CD14-positive monocyte (primary cell): Measurements from ENCODE around the gene CDC73. TPM values are rescaled to one million over a fixed set of nuclear protein-coding genes. Genes with fewer than 3 reads are reported as not detected.

Experiments used
- DNase-seq, 3 donors: peaks; one replicate each; pipeline ENCODE4 v3.0.0-alpha.2; 2011 to 2022
- H2AFZ ChIP-seq: 2 replicates; pipeline ENCODE4 v1.6.0; 2012; ENCODE audit warnings: mild to moderate bottlenecking, low read depth, low read length, inconsistent platforms; ENCODE audit not compliant: insufficient read depth, poor library complexity, severe bottlenecking
- H3K27ac ChIP-seq, 2 donors: 1 replicate in 1 of 2; 2 replicates in 1 of 2; pipeline ENCODE4 v1.5.1; 2012 to 2013; ENCODE audit warnings: low read length in 2 of 2, control low read depth in 1 of 2, inconsistent platforms in 1 of 2, low read depth in 1 of 2, mild to moderate bottlenecking in 1 of 2
- H3K27me3 ChIP-seq, 2 donors: one replicate each; pipeline versions ENCODE4 v1.6.0 to v1.6.1; 2011 to 2013; ENCODE audit warnings: low read length in 2 of 2; ENCODE audit not compliant: control insufficient read depth in 2 of 2, insufficient read depth in 2 of 2
- H3K36me3 ChIP-seq, 2 donors: replicated peaks in 1 of 2; 1 replicate in 1 of 2; 2 replicates in 1 of 2; pipeline versions ENCODE4 v1.5.1 to v1.6.1; 2012 to 2013; ENCODE audit warnings: low read length in 2 of 2, control low read depth in 1 of 2, inconsistent platforms in 1 of 2, mild to moderate bottlenecking in 1 of 2; ENCODE audit not compliant: insufficient read depth in 2 of 2, control insufficient read depth in 1 of 2
- H3K4me1 ChIP-seq, 2 donors: 1 replicate in 1 of 2; 2 replicates in 1 of 2; pipeline versions ENCODE4 v1.5.1 to v1.6.1; 2012 to 2013; ENCODE audit warnings: low read length in 2 of 2, control low read depth in 1 of 2, inconsistent platforms in 1 of 2, mild to moderate bottlenecking in 1 of 2, moderate library complexity in 1 of 2; ENCODE audit not compliant: insufficient read depth in 2 of 2, control insufficient read depth in 1 of 2
- H3K4me2 ChIP-seq: replicated peaks from 2 replicates; pipeline ENCODE3; 2012; ENCODE audit warnings: low read length, moderate library complexity, mild to moderate bottlenecking; ENCODE audit not compliant: poor library complexity, severe bottlenecking; ENCODE audit errors: extremely low read depth
- H3K4me3 ChIP-seq, 3 experiments: fragments of 200-600 bp in 1 of 3; sonication (generic) in 1 of 3; replicated peaks in 1 of 3; 1 replicate in 2 of 3; 2 replicates in 1 of 3; pipeline ENCODE4 v1.5.1; 2011 to 2013; ENCODE audit warnings: low read length in 3 of 3, mild to moderate bottlenecking in 3 of 3, control low read depth in 2 of 3, low read depth in 2 of 3, inconsistent platforms in 1 of 3, moderate library complexity in 1 of 3
- H3K79me2 ChIP-seq: 2 replicates; pipeline ENCODE4 v1.6.0; 2012; ENCODE audit warnings: mild to moderate bottlenecking, control low read depth, inconsistent platforms, low read length, moderate library complexity; ENCODE audit not compliant: insufficient read depth
- H3K9ac ChIP-seq: 2 replicates; pipeline ENCODE4 v1.6.0; 2017; ENCODE audit warnings: low read length, mild to moderate bottlenecking; ENCODE audit not compliant: insufficient read depth, poor library complexity, severe bottlenecking
- H3K9me3 ChIP-seq, 2 donors: replicated peaks in 1 of 2; 1 replicate in 1 of 2; 2 replicates in 1 of 2; pipeline versions ENCODE4 v1.5.1 to v1.6.1; 2012 to 2013; ENCODE audit warnings: low read length in 2 of 2, control low read depth in 1 of 2; ENCODE audit not compliant: control insufficient read depth in 1 of 2, insufficient read depth in 1 of 2
- H4K20me1 ChIP-seq: 2 replicates; pipeline ENCODE4 v1.6.0; 2012; ENCODE audit warnings: mild to moderate bottlenecking, low read length, control low read depth, moderate library complexity; ENCODE audit not compliant: insufficient read depth
- H3K27ac Mint-ChIP-seq, 7 donors: one replicate each; pipeline ENCODE4 v1.8.0; 2020; ENCODE audit warnings: mild to moderate bottlenecking in 7 of 7, mixed read lengths in 7 of 7, moderate library complexity in 6 of 7, inconsistent platforms in 2 of 7
- H3K27me3 Mint-ChIP-seq, 3 donors: one replicate each; pipeline ENCODE4 v1.8.0; 2021 to 2022; ENCODE audit warnings: low read depth in 3 of 3, mild to moderate bottlenecking in 3 of 3, mixed read lengths in 3 of 3, moderate library complexity in 3 of 3, inconsistent platforms in 1 of 3
- H3K36me3 Mint-ChIP-seq, 2 donors: one replicate each; pipeline ENCODE4 v1.8.0; 2020; ENCODE audit warnings: mixed read lengths in 2 of 2, inconsistent platforms in 1 of 2, mild to moderate bottlenecking in 1 of 2
- H3K4me1 Mint-ChIP-seq: one replicate; pipeline ENCODE4 v1.8.0; 2020; ENCODE audit warnings: mild to moderate bottlenecking, mixed read lengths
- H3K4me3 Mint-ChIP-seq, 2 donors: one replicate each; pipeline ENCODE4 v1.8.0; 2020; ENCODE audit warnings: mild to moderate bottlenecking in 2 of 2, mixed read lengths in 2 of 2, moderate library complexity in 1 of 2
- H3K9me3 Mint-ChIP-seq, 7 donors: one replicate each; pipeline ENCODE4 v1.8.0; 2020 to 2022; ENCODE audit warnings: mixed read lengths in 7 of 7, mild to moderate bottlenecking in 6 of 7, moderate library complexity in 6 of 7, inconsistent platforms in 2 of 7
- CTCF ChIP-seq: fragments of 200-600 bp; IDR thresholded peaks from one replicate; pipeline ENCODE4 v1.8.0; 2022; ENCODE audit warnings: antibody characterized with exemption, mild to moderate bottlenecking
- WGBS: methylation state at CpG from one replicate; pipeline ENCODE4 v1.1.5; 2013; ENCODE audit warnings: missing lambda C conversion rate; ENCODE audit not compliant: insufficient coverage; 5-methylcytosine and 5-hydroxymethylcytosine counted together
- intact Hi-C, 2 donors: fragments of 100-400 bp; cut with micrococcal nuclease; formaldehyde crosslinking; loops; one replicate each; pipeline versions ENCODE4 v1.15.0 to v1.15.1; 2023
- polyA plus RNA-seq, 3 donors: library from polyadenylated mRNA; depleted of rRNA in 1 of 3; unstranded in 2 of 3; stranded (reverse) in 1 of 3; fragments of 300-500 nt in 2 of 3; fragments of >200 nt in 1 of 3; fragmentation: Illumina TruSeq in 2 of 3; gene quantifications; 1 replicate in 2 of 3; 2 replicates in 1 of 3; pipeline ENCODE4 v1.2.3, GENCODE V29; 2012 to 2021

CDC73 gene
- polyA plus RNA-seq, 3 donors: 14.2 to 60.3 (median 57.2) TPM

- H3K27me3 Mint-ChIP-seq: no peaks in the 10 kb centered on the region
- H3K4me2 ChIP-seq: no peak overlapping the region
- H2AFZ ChIP-seq: no peak overlapping the region
- H3K4me3 Mint-ChIP-seq: no peak overlapping the region
- no peak for TF ChIP-seq CTCF
- no peak overlapping the region for H3K4me3 ChIP-seq
- no peaks in the 10 kb centered on the region for H3K79me2 ChIP-seq
- H3K9ac ChIP-seq: no peak overlapping the region
- no peak overlapping the region for H3K27ac Mint-ChIP-seq
- H3K4me1 Mint-ChIP-seq: no peaks in the 10 kb centered on the region
- H3K9me3 ChIP-seq: no peaks in the 10 kb centered on the region
- H3K36me3 Mint-ChIP-seq: peaks cover 49 to 54% of the 10 kb centered on the region in 2 donors
- H3K27me3 ChIP-seq: no peaks in the 10 kb centered on the region
- intact Hi-C loops: no loop called here
- H4K20me1 ChIP-seq: no peaks in the 10 kb centered on the region
- no peak overlapping the region for H3K27ac ChIP-seq
- H3K9me3 Mint-ChIP-seq: no peaks in the 10 kb centered on the region
- H3K4me1 ChIP-seq: no peaks in the 10 kb centered on the region
- no peak for DNase-seq
- peaks cover 62 to 91% of the 10 kb centered on the region in 2 donors for H3K36me3 ChIP-seq
- 100% methylated on average over 1 of the region's 3 CpGs for WGBS
Measured at GRCh38 chr1:193087893-193088292, 33.9 kb upstream of the CDC73 start.

- Histone ChIP-seq H3K4me2 (no peak overlapping the region), H4K20me1 (no peaks in the 10 kb centered on the region), H3K9me3 (no peaks in the 10 kb centered on the region), H3K36me3 (peaks cover 54 to 91% of the 10 kb centered on the region in 2 donors), H3K4me3 (no peak overlapping the region), H3K9ac (no peak overlapping the region), H3K79me2 (no peaks in the 10 kb centered on the region), H3K27me3 (no peaks in the 10 kb centered on the region), H3K4me1 (no peaks in the 10 kb centered on the region), H2AFZ (no peak overlapping the region), H3K27ac (no peak overlapping the region)
- no peak for TF ChIP-seq CTCF
- no CpG with 5 or more reads among the region's 1 CpG for WGBS
- intact Hi-C loops: no loop called here
- H3K4me1 Mint-ChIP-seq: no peaks in the 10 kb centered on the region
- no peak for DNase-seq
- H3K9me3 Mint-ChIP-seq: peaks cover 0 to 2% (median 0%) of the 10 kb centered on the region in 7 donors
- peaks cover 43 to 52% of the 10 kb centered on the region in 2 donors for H3K36me3 Mint-ChIP-seq
- H3K4me3 Mint-ChIP-seq: no peak overlapping the region
- no peaks in the 10 kb centered on the region for H3K27me3 Mint-ChIP-seq
- no peak overlapping the region for H3K27ac Mint-ChIP-seq
Measured at GRCh38 chr1:193090865-193091264, 31.0 kb upstream of the CDC73 start.
